HUDEP-2 (cell line): ENCODE data around the gene CLPSL2.

Source experiments
- DNase-seq, 76 experiments: peaks; one replicate each; lab custom pipeline; 2025; ENCODE audit not compliant: unreplicated experiment in 76 of 76; lab: John Stamatoyannopoulos, UW

Gene CLPSL2

GRCh38 chr6:35824552-35825192 lies 48.3 kb downstream of the CLPSL2 start:
- no peak for DNase-seq
